ENCODE results near the gene OTOGL.

DNA sequence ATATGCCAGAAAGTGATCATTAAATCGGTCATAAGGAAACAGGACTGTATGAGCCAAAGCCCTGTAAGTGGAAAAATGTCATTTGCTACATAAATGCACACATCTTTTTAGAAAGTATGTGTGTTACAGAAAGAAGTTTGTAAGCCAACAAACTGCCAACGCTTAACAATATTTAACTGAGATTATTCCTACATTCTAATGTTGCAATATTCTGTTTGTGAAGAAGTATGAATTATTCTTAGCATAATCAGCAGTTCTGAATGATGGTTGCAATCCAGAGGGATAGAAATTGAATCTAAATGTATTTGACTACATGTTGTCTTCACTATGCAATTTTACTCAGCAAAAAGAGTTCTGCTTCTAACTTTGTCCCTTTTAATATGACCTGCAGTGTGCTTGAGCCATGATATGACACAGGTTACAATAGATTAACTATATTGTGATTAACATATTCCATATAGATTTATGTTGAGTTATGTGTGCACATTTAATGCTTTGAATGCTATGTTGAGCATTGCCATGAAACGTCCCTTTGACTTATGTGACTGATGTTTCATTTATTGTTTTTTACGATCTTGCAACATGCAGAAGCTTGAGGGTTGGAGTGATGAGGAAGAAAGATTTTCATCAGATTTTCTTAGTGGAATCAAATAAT, 277.9 kb downstream of the OTOGL start:
- TF ChIP-seq CTCF (IDR thresholded peaks at IDR 0.05; ENCODE audit: low read length) (no peak), EZH2phosphoT487 (IDR thresholded peaks at IDR 0.05; ENCODE audit: low read length) (no peak), EZH2 (optimal IDR thresholded peaks at IDR 0.05; ENCODE audit: low read depth, low read length) (no peak)

Data from MM.1S (cell line).